ENCODE results near the gene TEKT1.
A peak's percentile ranks its signal among the peaks of the same experiment; 100 is the strongest.

The TEKT1 gene

DNA sequence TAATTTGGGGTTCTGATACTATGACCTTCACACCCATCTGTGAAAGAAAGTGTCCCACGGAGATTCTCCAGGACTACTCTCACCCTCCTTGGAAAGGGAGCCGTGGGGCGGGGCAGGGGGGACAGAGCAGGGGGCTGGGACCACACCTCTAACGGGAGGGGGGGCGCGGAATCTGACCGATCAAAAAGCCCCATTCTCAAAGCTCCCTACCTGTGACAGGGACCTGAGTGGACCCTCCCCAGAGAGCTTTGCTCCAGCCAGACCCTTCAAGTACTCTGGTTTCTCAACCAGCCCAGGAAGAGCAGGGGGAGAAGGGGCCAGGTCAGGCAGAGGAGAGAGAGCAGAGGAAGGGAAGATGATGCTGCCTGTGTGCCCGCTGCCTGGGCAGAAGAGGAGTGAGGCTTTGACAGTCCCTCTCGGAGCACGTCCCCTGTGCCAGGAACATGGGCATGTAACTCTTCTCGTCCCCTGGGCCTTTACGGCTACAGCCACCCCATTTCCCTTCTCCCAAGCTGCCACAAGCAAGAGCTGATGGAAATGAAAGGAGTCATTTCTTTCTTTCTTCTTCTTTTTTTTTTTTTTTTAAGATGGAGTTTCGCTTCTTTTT, 75.0 kb downstream of the TEKT1 start:
- DNase-seq = no peak

DNA sequence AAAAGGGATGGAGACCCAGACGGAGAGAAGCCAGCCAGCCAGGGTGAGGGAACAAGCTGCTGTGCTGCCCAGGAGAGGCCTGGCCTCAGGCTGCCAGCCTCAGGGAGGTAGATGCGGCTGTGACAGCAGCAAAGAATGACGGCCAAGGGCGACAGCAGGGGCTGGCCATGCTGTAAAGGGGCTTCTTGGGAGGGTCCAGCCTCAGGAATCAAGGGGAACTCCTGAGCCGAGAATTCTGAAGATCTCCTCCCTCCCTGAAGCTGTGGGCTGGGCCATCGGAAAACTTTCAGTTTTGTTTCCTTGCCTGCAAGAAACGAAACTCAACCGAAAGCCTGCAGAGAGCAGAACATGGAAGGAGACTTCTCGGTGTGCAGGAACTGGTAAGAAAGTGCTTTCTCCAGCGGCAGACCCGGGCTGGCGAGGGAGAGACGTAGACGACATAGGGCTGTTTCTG, 75.8 kb downstream of the TEKT1 start, which contains the start of gene XAF1:
Gene XAF1, plus strand, starts transcription at position 316 of the 454 bp plus-strand sequence. Its CDS starts 33 bp downstream, at position 349.
- no peak for DNase-seq

DNA sequence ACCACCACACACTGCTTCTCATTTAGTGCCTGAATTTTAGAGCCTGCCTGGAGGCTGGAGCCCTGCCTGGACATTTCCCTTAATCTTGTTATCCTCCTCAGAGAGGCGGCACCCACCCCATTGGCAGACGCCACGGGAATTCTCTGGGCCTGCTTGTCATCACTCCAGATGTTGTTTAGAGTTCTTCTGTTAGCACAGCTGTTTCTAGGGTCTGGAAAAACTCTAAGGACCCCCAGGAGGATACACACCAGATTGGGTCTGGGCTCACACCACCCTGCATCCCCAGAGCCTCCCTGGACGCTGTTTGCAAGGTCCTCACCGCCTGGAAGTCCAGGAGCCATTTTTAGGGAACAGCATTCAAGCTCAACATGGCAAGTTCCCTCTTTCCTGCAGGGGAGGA, 76.2 kb downstream of the TEKT1 start:
- no peak for DNase-seq

DNA sequence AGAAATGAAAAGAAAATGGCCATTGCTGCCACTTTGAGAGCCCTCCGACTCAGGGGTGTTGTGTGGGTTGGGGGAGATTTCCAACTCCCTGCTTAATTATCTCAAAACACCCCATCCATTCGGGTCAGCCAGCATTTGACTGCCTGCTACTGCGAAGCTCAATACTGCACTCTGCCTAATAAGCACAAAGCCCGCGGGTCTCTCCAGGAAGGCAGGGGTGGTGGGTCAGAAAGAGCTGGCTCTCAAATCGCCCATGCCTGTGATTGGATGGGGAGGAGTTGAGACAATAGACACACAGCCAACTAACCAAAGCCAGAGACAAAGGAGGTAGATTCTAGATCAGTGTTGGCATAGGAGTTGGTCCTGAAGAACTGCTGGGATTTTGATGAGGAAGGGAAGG, 78.0 kb downstream of the TEKT1 start:
- DNase-seq = no peak

DNA sequence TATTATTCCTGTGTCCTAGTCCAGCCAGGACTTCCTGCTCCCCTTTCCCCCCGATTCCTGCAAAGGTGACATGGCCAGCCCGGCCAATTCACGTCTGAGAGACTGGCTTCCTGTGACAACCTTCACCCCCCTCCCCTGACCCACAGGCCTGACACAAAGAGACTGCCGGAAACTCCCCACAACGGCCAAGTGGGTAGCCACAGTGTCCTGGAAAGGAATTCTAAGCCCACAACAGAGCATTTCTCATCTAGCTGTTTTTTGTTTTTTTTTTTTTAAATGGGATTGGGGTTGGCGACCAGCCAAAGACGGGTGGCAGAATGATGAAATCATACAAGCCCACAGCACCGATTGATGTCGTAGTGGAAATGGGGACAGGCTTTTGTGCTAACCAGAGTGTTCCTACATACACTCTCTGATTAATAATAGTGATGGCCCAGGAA, 78.5 kb downstream of the TEKT1 start:
- DNase-seq = peak; percentile 14

DNA sequence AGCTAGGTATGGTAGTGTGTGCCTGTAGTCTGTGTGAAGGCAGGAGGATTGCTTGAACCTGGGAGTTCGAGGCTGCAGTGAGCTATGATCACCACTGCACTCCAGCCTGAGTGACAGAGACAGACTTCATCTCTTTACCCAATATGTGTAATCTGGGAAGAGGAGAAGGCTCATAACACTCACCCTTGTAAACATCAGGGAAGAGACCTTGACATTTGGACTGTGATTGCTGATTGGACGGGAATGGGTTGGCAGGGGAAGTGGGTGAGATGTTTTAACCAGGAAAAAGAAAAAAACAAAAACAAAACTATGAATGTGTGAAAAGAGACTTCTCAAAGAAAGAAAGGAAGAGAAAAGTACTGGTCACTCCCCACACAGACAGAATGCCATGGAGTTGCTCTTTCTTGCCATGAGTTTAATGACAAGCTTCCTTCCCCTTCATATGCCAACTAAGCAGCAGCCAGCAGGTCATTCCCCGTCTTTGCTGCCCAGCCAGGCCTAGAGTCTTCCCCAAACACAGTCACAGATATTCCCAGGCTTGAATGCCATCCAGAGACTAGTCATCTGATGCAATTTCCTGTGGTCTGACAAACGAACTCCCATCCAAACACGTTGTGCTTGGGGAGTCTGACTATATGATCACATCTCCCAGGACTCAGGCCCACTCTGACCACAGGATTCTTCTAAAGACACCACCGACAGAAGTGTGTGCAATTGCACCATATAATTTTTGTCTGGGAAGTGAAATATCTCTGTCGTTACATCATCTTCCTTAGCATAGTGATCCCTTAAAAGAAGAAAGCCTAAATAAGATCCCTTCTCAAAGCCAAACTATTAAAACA, 79.2 kb downstream of the TEKT1 start:
- DNase-seq = no peak

DNA sequence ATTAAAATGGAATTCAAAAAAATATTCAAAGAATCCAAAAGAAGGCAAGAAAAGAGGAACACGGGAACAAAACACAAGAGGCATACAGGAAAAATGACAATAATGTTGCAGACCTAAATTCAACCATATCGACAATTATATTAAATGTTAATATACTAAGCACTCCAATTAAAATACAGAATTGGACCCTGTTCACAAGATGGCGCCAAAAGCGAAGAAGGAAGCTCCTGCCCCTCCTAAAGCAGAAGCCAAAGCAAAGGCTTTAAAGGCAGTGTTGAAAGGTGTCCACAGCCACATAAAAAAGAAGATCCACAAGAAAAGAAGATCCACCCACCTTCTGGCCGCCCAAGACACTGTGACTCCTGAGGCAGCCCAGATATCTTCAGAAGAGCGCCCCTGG, 82.0 kb downstream of the TEKT1 start:
- DNase-seq = no peak

DNA sequence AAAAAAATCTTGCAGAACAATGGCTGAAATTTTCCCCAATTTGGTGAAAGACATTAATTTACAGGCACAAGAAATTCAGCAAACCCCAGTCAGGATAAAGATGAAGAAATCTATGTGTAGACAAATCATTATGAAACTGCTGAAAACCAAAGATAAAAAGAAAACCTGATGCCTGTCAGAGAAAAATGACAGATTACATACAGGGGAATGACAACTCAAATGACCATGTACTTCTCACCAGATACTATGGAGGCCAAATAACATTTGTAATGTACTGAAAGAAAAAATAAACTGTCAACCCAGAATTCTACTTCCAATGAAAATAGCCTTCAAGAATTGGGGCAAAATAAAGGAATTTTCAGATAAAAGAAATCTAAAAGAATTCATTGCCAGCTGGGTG, 82.9 kb downstream of the TEKT1 start:
- DNase-seq = no peak
